ENCODE results near the gene CD247. TPM values are rescaled to one million over a fixed set of nuclear protein-coding genes. Genes with fewer than 3 reads are reported as not detected.
A peak's percentile ranks its signal among the peaks of the same experiment; 100 is the strongest.

CD247 gene
- total and polyA plus RNA-seq, 10 donors: 15.8 to 67.1 (median 33.1) TPM

GRCh38 chr1:167456524-167456923, 61.8 kb downstream of the CD247 start:
- H3K27ac ChIP-seq: peak overlapping the region; percentile 59 to 92 (median 86)
- no peaks in the 10 kb centered on the region for H3K36me3 ChIP-seq
- intact Hi-C loops (cut with DNase I; ENCODE audit: low total_unique reads): no loop called here
- peaks cover 0 to 75% (median 20%) of the 10 kb centered on the region in 6 donors for H3K4me1 ChIP-seq
- TF ChIP-seq POLR2A (IDR thresholded peaks at IDR 0.05) (no peak), POLR2AphosphoS5 (IDR thresholded peaks at IDR 0.05) (no peak), CTCF (IDR thresholded peaks at IDR 0.05 in 8 of 11, conservative IDR thresholded peaks at IDR 0.05 in 3 of 11) (no peak)
- peaks cover 0 to 11% (median 0%) of the 10 kb centered on the region in 7 donors for H3K27me3 ChIP-seq (replicated peaks in 1 of 7)
- peak overlapping the region in 2 of 8 donors; percentile 76 to 89 for H3K4me3 ChIP-seq
- no peak for DNase-seq
- H3K9me3 ChIP-seq: no peaks in the 10 kb centered on the region
- WGBS, 5 donors: 83 to 88% (median 86%) methylated on average over 5 of the region's 5 CpGs

GRCh38 chr1:167455786-167456446, 62.4 kb downstream of the CD247 start:
- intact Hi-C loops (cut with DNase I; ENCODE audit: low total_unique reads): no loop called here
- no peaks in the 10 kb centered on the region for H3K9me3 ChIP-seq
- DNase-seq: no peak
- H3K36me3 ChIP-seq: no peaks in the 10 kb centered on the region
- H3K4me3 ChIP-seq: peak overlapping the region; percentile 39 to 89 (median 64)
- peak overlapping the region; percentile 59 to 92 (median 86) for H3K27ac ChIP-seq
- WGBS, 5 donors: 0 to 1% (median 1%) methylated on average over 9 to 23 of the region's 23 CpGs
- peaks cover 0 to 81% (median 23%) of the 10 kb centered on the region in 6 donors for H3K4me1 ChIP-seq
- H3K27me3 ChIP-seq (replicated peaks in 1 of 7): peaks cover 0 to 11% (median 0%) of the 10 kb centered on the region in 7 donors
- peak in 1 of 3 donors; percentile 3 for TF ChIP-seq POLR2AphosphoS5 (IDR thresholded peaks at IDR 0.05)
- TF ChIP-seq POLR2A (IDR thresholded peaks at IDR 0.05): no peak

- Histone ChIP-seq H3K4me1 (peaks cover 0 to 81% (median 26%) of the 10 kb centered on the region in 6 donors), H3K4me3 (peak overlapping the region; percentile 39 to 89 (median 64)), H3K27me3 (replicated peaks in 1 of 7) (peaks cover 0 to 11% (median 0%) of the 10 kb centered on the region in 7 donors), H3K27ac (peak overlapping the region; percentile 59 to 92 (median 86)), H3K9me3 (no peaks in the 10 kb centered on the region), H3K36me3 (no peaks in the 10 kb centered on the region)
- intact Hi-C loops (cut with DNase I; ENCODE audit: low total_unique reads): no loop called here
- DNase-seq: peak; percentile 94
- 0 to 1% (median 0%) methylated on average over 33 to 85 of the region's 85 CpGs for WGBS, 5 donors
- TF ChIP-seq CTCF (IDR thresholded peaks at IDR 0.05 in 8 of 11, conservative IDR thresholded peaks at IDR 0.05 in 3 of 11) (no peak), POLR2AphosphoS5 (IDR thresholded peaks at IDR 0.05) (peak in 2 of 3 donors; percentile 70 to 80)
Measured at GRCh38 chr1:167454894-167455785, 63.2 kb downstream of the CD247 start.

- Histone ChIP-seq H3K9me3 (no peaks in the 10 kb centered on the region), H3K27me3 (replicated peaks in 1 of 7) (peaks cover 0 to 11% (median 0%) of the 10 kb centered on the region in 7 donors), H3K4me3 (peak overlapping the region; percentile 39 to 89 (median 64)), H3K27ac (peak overlapping the region; percentile 59 to 92 (median 86)), H3K4me1 (peaks cover 0 to 87% (median 27%) of the 10 kb centered on the region in 6 donors), H3K36me3 (no peaks in the 10 kb centered on the region)
- no peak for DNase-seq
- intact Hi-C loops (cut with DNase I; ENCODE audit: low total_unique reads): no loop called here
- 28 to 32% (median 30%) methylated on average over 14 to 19 of the region's 19 CpGs for WGBS, 5 donors
- TF ChIP-seq CTCF (IDR thresholded peaks at IDR 0.05 in 8 of 11, conservative IDR thresholded peaks at IDR 0.05 in 3 of 11) (no peak), POLR2AphosphoS5 (IDR thresholded peaks at IDR 0.05) (no peak), POLR2A (IDR thresholded peaks at IDR 0.05) (no peak)
Measured at GRCh38 chr1:167454304-167454893, 63.9 kb downstream of the CD247 start.
